ENCODE data around the gene PLCL2.

PLCL2 gene

DNA sequence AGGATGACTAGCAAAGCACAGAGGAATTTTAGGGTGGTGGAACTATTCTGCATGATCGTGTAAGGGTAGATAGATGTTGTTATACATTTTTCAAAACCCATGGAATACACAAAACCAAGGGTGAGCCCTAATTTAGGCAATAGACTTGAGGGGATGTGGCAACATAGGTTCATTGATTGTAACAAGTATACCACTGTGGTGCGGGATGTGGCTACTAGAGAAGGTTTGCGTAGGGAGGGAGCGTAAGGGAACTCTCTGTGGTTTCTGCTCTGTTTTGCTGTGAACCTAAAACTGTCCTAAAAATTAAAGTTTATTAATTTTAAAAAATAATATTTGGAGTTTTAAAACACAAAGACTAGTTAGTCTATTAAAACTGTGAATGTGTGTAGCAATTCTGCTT is 202.8 kb downstream of the PLCL2 start:
- 0 out of 2 replicates have a peak, but pooled peaks cover 8% of the 10 kb centered on the region for H3K36me3 ChIP-seq (ENCODE audit: insufficient read depth, low read length)
- ATAC-seq (ENCODE audit: insufficient read depth, low read depth): 0 out of 3 replicates have a peak, but pooled peaks have one; percentile 27

GRCh38 chr3:17088017-17088416 is 203.3 kb downstream of the PLCL2 start:
- Histone ChIP-seq H3K4me3 (ENCODE audit: low read depth in 1 of 2, low read length in 2 of 2) (no peak overlapping the region), H3K4me1 (ENCODE audit: insufficient read depth, low read length) (peaks cover 21% of the 10 kb centered on the region), H3K4me2 (ENCODE audit: insufficient read depth, low read length) (no peak overlapping the region), H3K9me3 (ENCODE audit: insufficient read depth, low read length, severe bottlenecking) (no peaks in the 10 kb centered on the region), H3K36me3 (ENCODE audit: insufficient read depth, low read length) (0 out of 2 replicates have a peak, but pooled peaks cover 6% of the 10 kb centered on the region), H3K27ac (ENCODE audit: low read length) (no peak overlapping the region), H3K9ac (ENCODE audit: low read depth, low read length) (no peak overlapping the region), H3K27me3 (ENCODE audit: insufficient read depth, low read length, poor library complexity) (no peaks in the 10 kb centered on the region), H2AFZ (ENCODE audit: low read depth, low read length) (no peak overlapping the region), H3K79me2 (ENCODE audit: insufficient read depth, low read length) (no peaks in the 10 kb centered on the region), H4K20me1 (ENCODE audit: insufficient read depth, low read length) (no peaks in the 10 kb centered on the region)
- DNase-seq (no peak), ATAC-seq (ENCODE audit: insufficient read depth, low read depth) (no peak)
- TF ChIP-seq EZH2 (IDR thresholded peaks at IDR 0.05; ENCODE audit: borderline replicate concordance, low read depth, low read length, severe bottlenecking): no peak

More for the DNA sequence above, 202.8 kb downstream of the PLCL2 start:
- TF ChIP-seq, protein P1, sequence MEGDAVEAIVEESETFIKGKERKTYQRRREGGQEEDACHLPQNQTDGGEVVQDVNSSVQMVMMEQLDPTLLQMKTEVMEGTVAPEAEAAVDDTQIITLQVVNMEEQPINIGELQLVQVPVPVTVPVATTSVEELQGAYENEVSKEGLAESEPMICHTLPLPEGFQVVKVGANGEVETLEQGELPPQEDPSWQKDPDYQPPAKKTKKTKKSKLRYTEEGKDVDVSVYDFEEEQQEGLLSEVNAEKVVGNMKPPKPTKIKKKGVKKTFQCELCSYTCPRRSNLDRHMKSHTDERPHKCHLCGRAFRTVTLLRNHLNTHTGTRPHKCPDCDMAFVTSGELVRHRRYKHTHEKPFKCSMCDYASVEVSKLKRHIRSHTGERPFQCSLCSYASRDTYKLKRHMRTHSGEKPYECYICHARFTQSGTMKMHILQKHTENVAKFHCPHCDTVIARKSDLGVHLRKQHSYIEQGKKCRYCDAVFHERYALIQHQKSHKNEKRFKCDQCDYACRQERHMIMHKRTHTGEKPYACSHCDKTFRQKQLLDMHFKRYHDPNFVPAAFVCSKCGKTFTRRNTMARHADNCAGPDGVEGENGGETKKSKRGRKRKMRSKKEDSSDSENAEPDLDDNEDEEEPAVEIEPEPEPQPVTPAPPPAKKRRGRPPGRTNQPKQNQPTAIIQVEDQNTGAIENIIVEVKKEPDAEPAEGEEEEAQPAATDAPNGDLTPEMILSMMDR (IDR thresholded peaks at IDR 0.05; ENCODE audit: borderline replicate concordance, extremely low read depth, low read length, poor library complexity, severe bottlenecking): no peak
- no peak for TF ChIP-seq EZH2 (IDR thresholded peaks at IDR 0.05; ENCODE audit: borderline replicate concordance, low read depth, low read length, severe bottlenecking)
- Histone ChIP-seq H2AFZ (ENCODE audit: low read depth, low read length) (no peak overlapping the region), H4K20me1 (ENCODE audit: insufficient read depth, low read length) (no peaks in the 10 kb centered on the region), H3K4me1 (ENCODE audit: insufficient read depth, low read length) (peaks cover 21% of the 10 kb centered on the region), H3K9ac (ENCODE audit: low read depth, low read length) (no peak overlapping the region), H3K4me2 (ENCODE audit: insufficient read depth, low read length) (no peak overlapping the region), H3K27me3 (ENCODE audit: insufficient read depth, low read length, poor library complexity) (no peaks in the 10 kb centered on the region), H3K9me3 (ENCODE audit: insufficient read depth, low read length, severe bottlenecking) (no peaks in the 10 kb centered on the region), H3K27ac (ENCODE audit: low read length) (no peak overlapping the region), H3K4me3 (ENCODE audit: low read depth in 1 of 2, low read length in 2 of 2) (no peak overlapping the region), H3K79me2 (ENCODE audit: insufficient read depth, low read length) (no peaks in the 10 kb centered on the region)
- DNase-seq: no peak

- Histone ChIP-seq H3K9ac (ENCODE audit: low read depth, low read length) (no peak overlapping the region), H4K20me1 (ENCODE audit: insufficient read depth, low read length) (no peaks in the 10 kb centered on the region), H3K27me3 (ENCODE audit: insufficient read depth, low read length, poor library complexity) (no peaks in the 10 kb centered on the region), H3K9me3 (ENCODE audit: insufficient read depth, low read length, severe bottlenecking) (no peaks in the 10 kb centered on the region), H2AFZ (ENCODE audit: low read depth, low read length) (no peak overlapping the region), H3K4me3 (ENCODE audit: low read depth in 1 of 2, low read length in 2 of 2) (no peak overlapping the region), H3K4me1 (ENCODE audit: insufficient read depth, low read length) (peaks cover 21% of the 10 kb centered on the region), H3K79me2 (ENCODE audit: insufficient read depth, low read length) (no peaks in the 10 kb centered on the region), H3K36me3 (ENCODE audit: insufficient read depth, low read length) (0 out of 2 replicates have a peak, but pooled peaks cover 3% of the 10 kb centered on the region), H3K4me2 (ENCODE audit: insufficient read depth, low read length) (no peak overlapping the region), H3K27ac (ENCODE audit: low read length) (no peak overlapping the region)
- ATAC-seq (ENCODE audit: insufficient read depth, low read depth) (peak; percentile 99), DNase-seq (peak; percentile 64)
- TF ChIP-seq, protein P1 (IDR thresholded peaks at IDR 0.05; ENCODE audit: borderline replicate concordance, extremely low read depth, low read length, poor library complexity, severe bottlenecking): no peak
- no peak for TF ChIP-seq EZH2 (IDR thresholded peaks at IDR 0.05; ENCODE audit: borderline replicate concordance, low read depth, low read length, severe bottlenecking)
Observed at GRCh38 chr3:17088602-17089313, 204.0 kb downstream of the PLCL2 start.

DNA sequence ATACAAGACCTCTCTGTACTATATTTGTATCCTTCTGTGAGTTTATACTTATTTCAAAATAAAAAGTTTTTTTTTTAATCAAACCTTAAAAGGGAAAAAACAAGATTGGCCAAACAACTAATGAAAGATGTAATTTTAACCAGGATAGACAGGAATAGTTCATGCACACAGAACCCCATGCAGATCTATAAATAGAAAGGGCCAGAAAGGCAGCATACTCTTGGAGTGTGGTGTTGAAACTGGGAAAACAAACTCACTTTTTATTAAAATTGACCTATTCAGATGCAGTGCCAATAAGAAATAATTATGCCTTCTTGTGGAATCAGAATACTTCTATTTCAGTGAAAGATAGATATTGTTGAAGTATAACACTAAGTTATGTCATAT is 204.6 kb downstream of the PLCL2 start:
- Histone ChIP-seq H3K79me2 (ENCODE audit: insufficient read depth, low read length) (no peaks in the 10 kb centered on the region), H3K4me3 (ENCODE audit: low read depth in 1 of 2, low read length in 2 of 2) (no peak overlapping the region), H3K9me3 (ENCODE audit: insufficient read depth, low read length, severe bottlenecking) (no peaks in the 10 kb centered on the region), H3K27me3 (ENCODE audit: insufficient read depth, low read length, poor library complexity) (no peaks in the 10 kb centered on the region), H3K27ac (ENCODE audit: low read length) (no peak overlapping the region), H2AFZ (ENCODE audit: low read depth, low read length) (no peak overlapping the region), H3K9ac (ENCODE audit: low read depth, low read length) (no peak overlapping the region), H3K4me2 (ENCODE audit: insufficient read depth, low read length) (no peak overlapping the region), H4K20me1 (ENCODE audit: insufficient read depth, low read length) (no peaks in the 10 kb centered on the region), H3K4me1 (ENCODE audit: insufficient read depth, low read length) (peaks cover 21% of the 10 kb centered on the region), H3K36me3 (ENCODE audit: insufficient read depth, low read length) (0 out of 2 replicates have a peak, but pooled peaks cover 3% of the 10 kb centered on the region)
- ATAC-seq (ENCODE audit: insufficient read depth, low read depth) (no peak), DNase-seq (no peak)
- no peak for TF ChIP-seq EZH2 (IDR thresholded peaks at IDR 0.05; ENCODE audit: borderline replicate concordance, low read depth, low read length, severe bottlenecking)
- TF ChIP-seq, protein P1 (IDR thresholded peaks at IDR 0.05; ENCODE audit: borderline replicate concordance, extremely low read depth, low read length, poor library complexity, severe bottlenecking): no peak

Data from DND-41 (cell line).